Activated CD4-positive, alpha-beta T cell treated with anti-CD3 and anti-CD28 coated beads, Interleukin-2, amount 10 ng/mL, durations not matched to agents 24 days and 14 days (primary cell): ENCODE measurements around the gene SLC35F1. TPM values are rescaled to one million over a fixed set of nuclear protein-coding genes. Genes with fewer than 3 reads are reported as not detected.
A peak's percentile ranks its signal among the peaks of the same experiment; 100 is the strongest.

ENCODE experiments used
- DNase-seq: peaks from one replicate; pipeline ENCODE4 v3.0.0; 2022
- H3K27ac Mint-ChIP-seq: one replicate; pipeline ENCODE4 v1.8.0; 2022; ENCODE audit warnings: mild to moderate bottlenecking, mixed read lengths
- H3K27me3 Mint-ChIP-seq: one replicate; pipeline ENCODE4 v1.8.0; 2022; ENCODE audit warnings: mixed read lengths
- H3K36me3 Mint-ChIP-seq: one replicate; pipeline ENCODE4 v1.8.0; 2022; ENCODE audit warnings: low read depth, mild to moderate bottlenecking, mixed read lengths
- H3K4me1 Mint-ChIP-seq: one replicate; pipeline ENCODE4 v1.8.0; 2021; ENCODE audit warnings: mixed read lengths
- H3K4me3 Mint-ChIP-seq: one replicate; pipeline ENCODE4 v1.8.0; 2022; ENCODE audit warnings: mild to moderate bottlenecking, moderate library complexity, mixed read lengths
- H3K9me3 Mint-ChIP-seq: one replicate; pipeline ENCODE4 v1.8.0; 2021; ENCODE audit warnings: mixed read lengths
- intact Hi-C: fragments of 100-400 bp; cut with micrococcal nuclease; formaldehyde crosslinking; loops from one replicate; pipeline ENCODE4 v1.15.1; 2023
- total RNA-seq: library from RNA; stranded (reverse); gene quantifications from 2 replicates; pipeline ENCODE4 v1.2.3, GENCODE V29; 2022

The SLC35F1 gene
- total RNA-seq, 1 donor from 2014 or later, result 0.05 TPM

DNA sequence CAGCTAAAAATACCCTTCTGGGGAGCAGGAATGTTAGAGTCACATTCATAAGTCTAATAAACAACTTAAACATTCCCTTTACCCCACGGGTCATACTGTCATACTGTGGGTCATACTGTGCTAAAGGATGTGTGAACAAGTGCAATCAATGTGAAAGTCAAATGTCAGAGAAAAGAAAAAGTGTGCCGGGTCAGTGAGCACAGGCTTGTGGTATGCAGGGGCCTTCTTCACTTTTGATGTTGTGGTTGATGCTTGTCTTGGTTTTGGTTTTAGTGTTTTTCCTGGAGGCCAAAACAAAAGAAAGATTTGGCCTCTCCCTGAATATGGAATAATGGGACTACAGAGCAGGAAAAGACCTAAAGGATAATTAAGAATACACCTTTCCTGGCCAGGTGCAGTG is 373.1 kb downstream of the SLC35F1 start:
- Mint-ChIP-seq H3K4me1 (peaks cover 2% of the 10 kb centered on the region), H3K36me3 (no peaks in the 10 kb centered on the region), H3K4me3 (no peak overlapping the region), H3K27ac (no peak overlapping the region), H3K27me3 (peaks cover 26% of the 10 kb centered on the region), H3K9me3 (no peaks in the 10 kb centered on the region)
- intact Hi-C loops, result loop anchor here (5.0 to 10.0 kb wide), 5 partner anchors 225 to 685 kb away; partner anchors contain the start of gene ASF1A
- no peak for DNase-seq

DNA sequence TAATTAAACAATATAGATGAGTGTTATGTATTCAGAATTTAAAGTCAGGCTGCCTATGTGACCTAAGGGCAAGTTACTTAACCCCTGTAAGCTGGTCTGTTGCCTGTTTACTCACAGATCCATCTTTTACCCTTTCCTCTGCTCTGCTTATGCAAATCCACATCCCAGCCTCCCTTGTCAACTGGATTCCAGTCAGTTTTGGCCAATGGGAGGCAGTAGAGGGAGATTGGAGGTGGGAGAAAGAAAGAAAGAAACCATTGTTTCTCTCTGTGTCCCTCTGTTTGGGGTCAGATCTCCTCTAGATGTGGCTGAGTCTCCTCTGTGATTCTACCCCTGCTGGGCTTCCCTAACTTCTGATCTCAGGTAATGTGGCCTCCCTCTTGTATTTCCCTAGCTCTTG is 374.2 kb downstream of the SLC35F1 start:
- DNase-seq, result no peak
- intact Hi-C loops, result loop anchor here (5.0 to 10.0 kb wide), 5 partner anchors 224 to 684 kb away; partner anchors contain the start of gene ASF1A
- peaks cover 26% of the 10 kb centered on the region for H3K27me3 Mint-ChIP-seq
- peaks cover 2% of the 10 kb centered on the region for H3K4me1 Mint-ChIP-seq
- no peak overlapping the region for H3K27ac Mint-ChIP-seq
- H3K4me3 Mint-ChIP-seq, result no peak overlapping the region
- H3K9me3 Mint-ChIP-seq, result no peaks in the 10 kb centered on the region
- H3K36me3 Mint-ChIP-seq, result no peaks in the 10 kb centered on the region

DNA sequence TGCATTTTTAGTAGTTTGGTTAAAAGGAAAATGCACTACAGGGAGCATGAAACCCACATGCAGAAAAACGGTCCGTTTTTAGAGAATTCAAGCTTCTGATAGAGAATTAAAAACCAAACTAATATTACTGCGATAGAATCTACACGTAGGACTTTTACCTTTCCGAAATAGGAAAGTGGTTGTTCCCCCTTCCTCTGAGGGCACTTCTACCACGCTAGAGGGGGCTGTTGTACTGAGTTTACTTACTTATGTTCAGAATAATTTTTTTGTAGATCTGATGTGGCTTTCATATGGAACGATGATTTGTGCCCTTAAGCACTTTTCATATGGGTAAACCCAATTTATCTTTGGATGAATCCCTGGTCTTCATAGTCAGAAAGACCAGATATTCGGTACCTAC is 376.7 kb downstream of the SLC35F1 start:
- no peaks in the 10 kb centered on the region for H3K36me3 Mint-ChIP-seq
- H3K4me1 Mint-ChIP-seq, result peaks cover 2% of the 10 kb centered on the region
- H3K27me3 Mint-ChIP-seq, result peaks cover 29% of the 10 kb centered on the region
- intact Hi-C loops, result loop anchor here (1.0 to 10.0 kb wide), 9 partner anchors 221 to 827 kb away; partner anchors contain the start of gene ASF1A
- no peak overlapping the region for H3K27ac Mint-ChIP-seq
- no peak overlapping the region for H3K4me3 Mint-ChIP-seq
- DNase-seq, result peak; percentile 83
- H3K9me3 Mint-ChIP-seq, result no peaks in the 10 kb centered on the region

DNA sequence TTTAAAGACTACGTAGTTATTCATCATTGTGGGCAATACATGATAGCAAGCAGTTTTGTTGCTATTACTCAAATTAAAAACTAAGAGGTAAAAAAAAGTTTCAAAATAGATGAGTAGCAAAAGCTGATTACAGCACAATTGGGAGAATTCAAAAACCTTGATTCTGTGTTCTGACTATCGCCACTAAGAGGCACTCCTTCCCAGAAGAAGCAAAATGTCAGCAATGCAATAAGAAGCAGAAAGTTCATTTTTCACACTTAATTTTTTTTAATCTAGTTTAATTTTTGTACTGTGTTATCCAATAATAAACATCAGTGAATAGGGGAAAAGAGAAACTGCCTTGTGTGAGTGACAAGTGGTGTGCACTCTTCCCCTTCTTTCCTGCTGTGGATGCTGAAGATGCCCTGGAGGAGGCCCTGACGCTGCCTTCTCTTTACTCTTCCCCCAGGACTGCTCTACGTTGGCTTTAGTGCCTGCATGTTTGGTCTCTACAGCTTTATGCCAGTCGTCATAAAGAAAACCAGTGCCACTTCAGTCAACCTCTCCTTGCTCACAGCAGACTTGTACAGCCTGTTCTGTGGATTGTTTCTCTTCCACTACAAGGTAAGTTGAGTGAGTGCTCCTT is 377.8 kb downstream of the SLC35F1 start:
- Mint-ChIP-seq H3K4me3 (no peak overlapping the region), H3K36me3 (no peaks in the 10 kb centered on the region), H3K27ac (no peak overlapping the region), H3K27me3 (peaks cover 26% of the 10 kb centered on the region), H3K4me1 (peaks cover 2% of the 10 kb centered on the region), H3K9me3 (no peaks in the 10 kb centered on the region)
- no peak for DNase-seq
- intact Hi-C loops, result loop anchor here (1.0 to 10.0 kb wide), 9 partner anchors 220 to 825 kb away; partner anchors contain the start of gene ASF1A

DNA sequence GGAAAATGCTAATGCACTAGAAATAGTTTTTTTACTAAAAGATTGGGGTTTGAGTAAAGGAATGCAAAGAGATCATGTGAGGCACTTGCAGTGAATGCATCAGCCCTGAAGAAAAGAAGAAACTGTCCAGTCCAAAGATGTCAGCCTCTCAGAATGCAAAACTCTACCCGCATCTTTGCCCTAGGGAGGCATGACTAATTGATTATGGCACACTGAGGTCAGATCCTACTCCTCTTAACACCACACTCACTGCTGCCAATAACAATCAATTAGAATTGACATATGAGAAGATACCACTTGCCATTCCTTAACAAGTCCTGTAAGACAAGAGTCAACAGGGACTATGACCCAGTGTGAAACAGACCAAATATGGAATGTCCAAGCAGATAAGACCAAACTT is 378.7 kb downstream of the SLC35F1 start:
- Mint-ChIP-seq H3K4me1 (peaks cover 2% of the 10 kb centered on the region), H3K36me3 (no peaks in the 10 kb centered on the region), H3K4me3 (no peak overlapping the region), H3K27me3 (peaks cover 26% of the 10 kb centered on the region), H3K9me3 (no peaks in the 10 kb centered on the region), H3K27ac (no peak overlapping the region)
- DNase-seq, result no peak
- intact Hi-C loops, result loop anchor here (2.0 to 10.0 kb wide), 5 partner anchors 219 to 679 kb away; partner anchors contain the start of gene ASF1A

DNA sequence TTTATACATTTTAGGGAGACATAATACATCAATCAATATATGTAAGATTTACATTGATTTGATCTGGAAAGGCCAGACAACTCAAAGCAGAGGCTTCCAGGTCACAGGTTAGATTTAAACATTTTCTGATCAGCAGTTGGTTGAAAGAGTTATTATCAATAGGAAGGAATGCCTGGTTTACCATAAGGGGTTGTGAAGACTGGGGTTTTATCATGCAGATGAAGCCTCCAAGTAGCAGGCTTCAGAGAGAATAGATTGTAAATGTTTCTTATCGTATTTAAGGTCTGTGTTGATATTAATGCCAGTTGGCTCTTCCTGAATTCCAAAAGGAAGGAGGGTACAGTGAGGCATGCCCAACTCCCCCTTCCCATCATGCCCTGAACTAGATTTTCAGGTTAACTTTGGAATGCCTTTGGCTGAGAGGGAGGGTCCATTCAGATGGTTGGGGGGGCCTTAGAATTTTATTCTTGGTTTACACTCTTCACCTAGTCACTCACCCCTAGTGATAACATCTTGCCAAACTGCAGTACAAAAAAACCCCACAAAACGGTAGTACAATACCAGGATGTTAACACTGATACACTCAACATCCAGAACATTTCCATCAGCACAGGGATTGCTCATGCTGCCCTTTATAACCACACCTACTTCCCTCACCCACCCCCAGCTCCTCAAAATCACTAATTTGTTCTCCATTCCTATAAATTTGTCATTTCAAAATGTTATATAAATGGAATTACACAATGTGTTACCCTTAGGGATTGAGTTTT is 381.5 kb downstream of the SLC35F1 start:
- Mint-ChIP-seq H3K36me3 (no peaks in the 10 kb centered on the region), H3K27me3 (peaks cover 15% of the 10 kb centered on the region), H3K4me3 (no peak overlapping the region), H3K27ac (no peak overlapping the region), H3K4me1 (peaks cover 2% of the 10 kb centered on the region), H3K9me3 (no peaks in the 10 kb centered on the region)
- intact Hi-C loops, result loop anchor here (10.0 kb wide), 4 partner anchors 216 to 676 kb away; partner anchors contain the start of gene ASF1A
- DNase-seq, result no peak

DNA sequence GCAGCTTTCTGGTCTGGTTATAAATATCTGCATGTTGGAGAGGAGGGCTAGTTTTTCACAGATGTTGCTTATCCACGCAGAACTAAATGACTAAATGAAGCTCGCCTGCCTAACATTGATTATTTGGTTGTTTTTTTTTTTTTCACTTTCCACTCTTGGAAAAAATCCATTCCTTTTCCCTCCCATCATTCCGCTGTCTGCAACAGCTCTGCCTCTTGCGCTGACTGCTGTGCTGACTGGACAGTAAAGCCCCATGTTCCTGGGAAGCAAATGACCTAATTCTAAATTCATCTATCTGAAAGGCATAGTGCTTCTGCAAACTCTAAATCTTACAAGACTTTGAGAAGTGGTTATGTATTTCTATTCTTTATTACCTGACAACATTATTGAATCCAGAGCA is 385.5 kb downstream of the SLC35F1 start:
- Mint-ChIP-seq H3K4me1 (no peaks in the 10 kb centered on the region), H3K27me3 (peaks cover 14% of the 10 kb centered on the region), H3K9me3 (no peaks in the 10 kb centered on the region), H3K4me3 (no peak overlapping the region), H3K27ac (no peak overlapping the region), H3K36me3 (no peaks in the 10 kb centered on the region)
- intact Hi-C loops, result no loop called here
- DNase-seq, result no peak

DNA sequence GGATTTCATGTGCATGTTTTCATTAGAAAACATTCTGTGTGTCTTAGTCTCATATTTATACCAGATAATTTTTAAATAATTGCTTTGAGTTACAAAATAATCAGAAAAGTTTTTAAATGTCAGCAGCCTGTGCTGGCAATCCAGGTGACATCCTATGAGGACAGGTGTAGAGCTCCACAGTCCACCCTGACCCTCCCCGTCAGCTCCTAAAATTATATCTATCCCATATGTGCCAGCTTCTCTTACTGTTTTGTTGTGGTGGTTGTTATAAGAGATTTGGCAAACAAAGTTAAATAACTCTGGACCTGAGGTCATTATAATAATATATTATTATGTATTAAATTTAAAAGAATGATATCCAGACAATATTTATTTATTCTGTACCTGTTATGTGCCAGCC is 387.8 kb downstream of the SLC35F1 start:
- no peaks in the 10 kb centered on the region for H3K36me3 Mint-ChIP-seq
- intact Hi-C loops, result no loop called here
- no peak for DNase-seq

DNA sequence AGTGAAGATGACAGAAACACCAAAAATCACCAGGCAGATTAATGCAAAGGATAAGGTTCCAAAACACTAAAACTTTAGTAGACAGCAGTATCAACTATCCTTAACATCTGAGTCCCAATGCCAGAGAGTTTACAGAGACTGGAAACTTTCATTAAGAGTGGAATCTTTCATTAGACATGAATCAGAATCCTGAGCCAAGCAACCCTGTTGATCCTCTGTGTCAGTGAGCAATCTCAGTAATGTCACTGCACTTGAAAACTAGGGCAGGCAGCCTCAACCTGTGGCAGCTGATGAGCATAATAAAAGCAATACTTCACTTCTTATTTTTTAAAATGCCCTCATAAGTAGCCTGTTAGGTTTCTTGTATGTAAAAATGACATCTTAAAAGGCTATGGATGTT is 388.3 kb downstream of the SLC35F1 start:
- DNase-seq, result no peak
- no peaks in the 10 kb centered on the region for H3K4me1 Mint-ChIP-seq
- H3K27ac Mint-ChIP-seq, result no peak overlapping the region
- peaks cover 15% of the 10 kb centered on the region for H3K27me3 Mint-ChIP-seq
- intact Hi-C loops, result no loop called here
- no peak overlapping the region for H3K4me3 Mint-ChIP-seq
- H3K36me3 Mint-ChIP-seq, result no peaks in the 10 kb centered on the region
- no peaks in the 10 kb centered on the region for H3K9me3 Mint-ChIP-seq

More for the DNA sequence above, 387.8 kb downstream of the SLC35F1 start:
- H3K4me1 Mint-ChIP-seq, result no peaks in the 10 kb centered on the region
- H3K27me3 Mint-ChIP-seq, result peaks cover 15% of the 10 kb centered on the region
- H3K27ac Mint-ChIP-seq, result no peak overlapping the region
- no peak overlapping the region for H3K4me3 Mint-ChIP-seq
- no peaks in the 10 kb centered on the region for H3K9me3 Mint-ChIP-seq

DNA sequence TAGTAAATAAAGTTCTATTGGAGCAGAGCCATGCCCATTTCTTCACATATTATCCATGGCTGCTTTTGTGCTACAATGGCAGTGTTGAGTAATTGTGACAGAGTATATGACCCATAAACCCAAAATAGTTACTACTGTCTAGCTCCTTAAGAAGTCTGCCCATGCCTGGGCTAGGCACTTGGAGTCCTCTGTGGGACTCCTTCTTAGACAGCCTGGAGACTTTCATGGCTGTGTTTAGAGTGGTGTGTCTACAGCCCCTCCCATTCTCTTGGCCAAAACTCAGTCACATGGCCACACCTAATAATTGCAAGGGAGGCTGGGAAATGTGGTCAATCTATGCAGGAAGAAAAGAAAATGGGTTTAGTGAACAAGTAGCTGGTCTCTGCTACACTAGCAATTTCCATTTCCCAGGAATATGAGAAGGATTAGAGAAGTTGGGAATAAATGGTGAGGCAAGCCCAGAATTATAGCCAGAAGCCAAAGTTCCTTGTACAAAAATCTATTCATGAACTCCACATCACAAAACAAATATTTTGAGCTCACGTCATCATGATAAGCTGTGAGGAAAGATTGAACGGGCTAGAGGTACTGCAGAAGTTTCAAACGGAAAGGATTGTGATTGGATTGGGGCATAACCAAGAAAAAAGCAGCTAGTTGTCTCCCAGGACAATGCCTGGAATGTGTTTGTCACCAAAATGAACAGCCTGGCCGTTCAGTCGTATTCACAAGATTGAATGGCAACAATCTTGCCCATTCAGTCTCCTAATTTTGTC is 389.3 kb downstream of the SLC35F1 start:
- Mint-ChIP-seq H3K27me3 (peaks cover 15% of the 10 kb centered on the region), H3K36me3 (no peaks in the 10 kb centered on the region), H3K4me1 (no peaks in the 10 kb centered on the region), H3K4me3 (no peak overlapping the region), H3K9me3 (no peaks in the 10 kb centered on the region), H3K27ac (no peak overlapping the region)
- intact Hi-C loops, result no loop called here
- DNase-seq, result no peak

DNA sequence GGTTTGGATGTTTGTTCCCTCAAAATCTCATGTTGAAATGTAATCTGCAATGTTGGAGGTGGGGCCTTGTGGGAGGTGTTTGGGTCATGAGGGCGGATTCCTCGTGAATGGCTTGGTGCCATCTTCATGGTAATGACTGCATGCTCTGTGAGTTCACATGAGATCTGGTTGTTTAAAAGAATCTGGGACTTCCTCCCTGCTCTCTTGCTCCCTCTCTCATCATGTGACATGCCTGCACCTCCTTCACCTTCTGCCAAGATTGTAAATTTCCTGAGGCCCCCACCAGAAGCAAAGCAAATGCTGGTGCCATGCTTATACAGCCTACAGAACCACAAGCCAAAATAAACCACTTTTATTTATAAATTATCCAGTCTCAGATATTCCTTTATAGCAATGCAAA is 390.8 kb downstream of the SLC35F1 start:
- Mint-ChIP-seq H3K4me3 (no peak overlapping the region), H3K27me3 (peaks cover 15% of the 10 kb centered on the region), H3K27ac (no peak overlapping the region), H3K36me3 (no peaks in the 10 kb centered on the region), H3K4me1 (no peaks in the 10 kb centered on the region), H3K9me3 (no peaks in the 10 kb centered on the region)
- no peak for DNase-seq
- intact Hi-C loops, result no loop called here

DNA sequence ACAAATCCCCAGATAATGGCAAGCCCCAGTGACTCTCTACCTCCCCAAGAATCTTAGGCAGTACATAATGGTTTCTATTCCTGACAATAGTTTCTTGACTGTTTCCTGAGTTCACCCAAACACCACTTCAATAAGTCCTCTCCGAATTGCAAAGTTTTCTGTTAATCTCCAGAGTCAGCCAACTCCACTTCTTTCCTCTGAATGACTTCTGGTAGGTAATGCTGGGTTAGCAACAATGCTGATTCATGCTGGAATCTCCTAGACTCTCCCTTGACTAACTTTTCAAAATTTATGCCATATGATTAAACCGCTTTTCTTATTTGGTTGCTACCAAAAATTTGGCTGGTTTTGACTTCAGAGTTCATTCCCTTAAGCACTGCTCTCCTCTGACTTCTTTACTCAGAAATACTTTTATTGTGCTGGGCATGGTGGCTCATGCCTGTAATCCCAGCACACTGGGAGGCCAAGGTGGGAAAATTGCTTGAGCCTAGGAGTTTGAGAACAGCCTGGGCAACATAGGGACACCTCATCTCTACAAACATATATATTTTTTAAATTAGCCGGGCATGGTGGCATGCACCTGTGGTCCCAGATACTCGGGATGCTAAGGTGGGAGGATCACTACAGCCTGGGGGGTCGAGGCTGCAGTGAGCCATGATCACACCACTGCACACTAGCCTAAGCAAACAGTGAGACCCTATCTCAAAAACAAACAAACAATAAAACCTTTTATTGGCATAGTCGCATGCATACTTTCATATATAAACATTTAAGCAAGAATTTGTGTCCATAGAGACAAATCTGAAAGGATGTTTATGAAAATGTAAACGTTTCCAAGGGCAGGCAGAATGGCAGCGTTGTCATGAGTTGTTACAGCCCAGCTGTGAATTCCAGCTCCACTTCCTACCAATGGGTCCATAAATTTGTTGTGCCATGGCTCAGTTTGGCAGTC is 391.7 kb downstream of the SLC35F1 start:
- Mint-ChIP-seq H3K27ac (no peak overlapping the region), H3K36me3 (no peaks in the 10 kb centered on the region), H3K4me3 (no peak overlapping the region), H3K9me3 (no peaks in the 10 kb centered on the region), H3K27me3 (peaks cover 19% of the 10 kb centered on the region), H3K4me1 (no peaks in the 10 kb centered on the region)
- intact Hi-C loops, result no loop called here
- DNase-seq, result no peak

DNA sequence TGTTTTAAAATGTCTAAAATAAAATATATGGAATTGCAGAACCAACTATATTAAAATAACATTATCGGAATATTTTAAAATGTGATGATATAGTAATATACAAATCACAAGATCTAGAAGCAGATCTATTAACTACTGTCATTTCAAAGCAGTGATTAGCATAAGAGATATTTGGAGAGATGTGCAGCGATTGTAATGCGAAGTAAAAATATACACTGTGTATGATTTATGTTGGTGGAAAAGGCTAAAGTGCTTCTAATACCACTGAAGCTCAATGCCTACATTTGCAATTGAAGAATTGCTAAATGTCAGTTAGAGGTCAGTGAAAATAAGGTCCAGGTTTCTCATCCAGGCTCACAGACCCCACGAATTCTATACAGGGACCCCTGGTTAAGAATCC is 392.4 kb downstream of the SLC35F1 start:
- H3K27ac Mint-ChIP-seq, result no peak overlapping the region
- no peaks in the 10 kb centered on the region for H3K36me3 Mint-ChIP-seq
- no peaks in the 10 kb centered on the region for H3K9me3 Mint-ChIP-seq
- intact Hi-C loops, result no loop called here
- peaks cover 19% of the 10 kb centered on the region for H3K27me3 Mint-ChIP-seq
- H3K4me3 Mint-ChIP-seq, result no peak overlapping the region
- no peak for DNase-seq
- H3K4me1 Mint-ChIP-seq, result no peaks in the 10 kb centered on the region
